HG03469 (cell line): Measurements from ENCODE around the gene DIS3L2.

Source experiments
- ATAC-seq: cut with Tn5 transposase; IDR thresholded peaks from one replicate; pipeline ENCODE4 v1.9.1; 2021; ENCODE audit warnings: mild to moderate bottlenecking, moderate library complexity, moderate number of reproducible peaks; ENCODE audit not compliant: unreplicated experiment

DIS3L2 gene, protein sequence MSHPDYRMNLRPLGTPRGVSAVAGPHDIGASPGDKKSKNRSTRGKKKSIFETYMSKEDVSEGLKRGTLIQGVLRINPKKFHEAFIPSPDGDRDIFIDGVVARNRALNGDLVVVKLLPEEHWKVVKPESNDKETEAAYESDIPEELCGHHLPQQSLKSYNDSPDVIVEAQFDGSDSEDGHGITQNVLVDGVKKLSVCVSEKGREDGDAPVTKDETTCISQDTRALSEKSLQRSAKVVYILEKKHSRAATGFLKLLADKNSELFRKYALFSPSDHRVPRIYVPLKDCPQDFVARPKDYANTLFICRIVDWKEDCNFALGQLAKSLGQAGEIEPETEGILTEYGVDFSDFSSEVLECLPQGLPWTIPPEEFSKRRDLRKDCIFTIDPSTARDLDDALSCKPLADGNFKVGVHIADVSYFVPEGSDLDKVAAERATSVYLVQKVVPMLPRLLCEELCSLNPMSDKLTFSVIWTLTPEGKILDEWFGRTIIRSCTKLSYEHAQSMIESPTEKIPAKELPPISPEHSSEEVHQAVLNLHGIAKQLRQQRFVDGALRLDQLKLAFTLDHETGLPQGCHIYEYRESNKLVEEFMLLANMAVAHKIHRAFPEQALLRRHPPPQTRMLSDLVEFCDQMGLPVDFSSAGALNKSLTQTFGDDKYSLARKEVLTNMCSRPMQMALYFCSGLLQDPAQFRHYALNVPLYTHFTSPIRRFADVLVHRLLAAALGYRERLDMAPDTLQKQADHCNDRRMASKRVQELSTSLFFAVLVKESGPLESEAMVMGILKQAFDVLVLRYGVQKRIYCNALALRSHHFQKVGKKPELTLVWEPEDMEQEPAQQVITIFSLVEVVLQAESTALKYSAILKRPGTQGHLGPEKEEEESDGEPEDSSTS

GRCh38 chr2:231961349-231962166 lies at the start of gene DIS3L2:
Gene DIS3L2, plus strand, starts transcription at chr2:231961713. Its CDS starts 53,215 bp downstream, at chr2:232014928.
- peak; percentile 66 for ATAC-seq

- ATAC-seq: no peak
Observed at GRCh38 chr2:231914077-231914690, 47.3 kb upstream of the DIS3L2 start.

DNA sequence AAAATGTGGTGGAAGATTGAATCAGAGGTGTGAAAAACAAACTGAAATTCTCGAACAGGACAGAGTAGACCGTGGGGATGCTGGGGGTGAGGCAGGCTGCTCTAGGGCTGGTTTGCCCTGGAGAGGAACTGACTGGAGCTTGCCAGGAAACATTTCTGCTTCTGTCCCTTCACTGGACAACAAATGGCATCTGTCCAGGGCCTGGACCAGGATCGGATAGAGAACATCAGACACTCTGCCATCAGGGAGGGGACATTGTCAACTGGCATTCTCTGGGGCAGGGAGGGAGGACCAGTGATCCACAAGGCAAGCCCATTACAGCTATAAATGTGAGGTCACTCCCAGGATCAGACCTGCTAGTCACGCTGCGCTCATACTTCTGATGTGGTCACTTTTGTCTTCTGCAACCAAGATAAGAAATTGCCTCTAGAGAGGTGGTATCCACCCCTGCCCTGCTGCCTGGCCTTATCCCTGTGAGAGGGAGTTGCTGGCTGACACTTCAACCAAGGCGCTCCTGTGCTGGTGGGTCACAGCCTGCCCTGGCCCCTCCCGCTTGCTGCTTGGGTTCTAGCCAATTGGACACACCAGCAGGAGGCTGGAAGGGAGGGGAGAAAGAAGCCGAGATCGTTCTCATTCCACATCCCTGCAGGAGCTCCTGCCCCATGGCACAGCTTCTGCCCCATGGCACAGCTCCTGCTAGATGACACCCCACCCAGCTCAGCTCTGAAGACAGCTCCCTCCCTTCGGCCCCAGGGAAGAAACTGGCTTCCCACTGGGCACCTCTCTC lies 44.0 kb upstream of the DIS3L2 start:
- no peak for ATAC-seq

DNA sequence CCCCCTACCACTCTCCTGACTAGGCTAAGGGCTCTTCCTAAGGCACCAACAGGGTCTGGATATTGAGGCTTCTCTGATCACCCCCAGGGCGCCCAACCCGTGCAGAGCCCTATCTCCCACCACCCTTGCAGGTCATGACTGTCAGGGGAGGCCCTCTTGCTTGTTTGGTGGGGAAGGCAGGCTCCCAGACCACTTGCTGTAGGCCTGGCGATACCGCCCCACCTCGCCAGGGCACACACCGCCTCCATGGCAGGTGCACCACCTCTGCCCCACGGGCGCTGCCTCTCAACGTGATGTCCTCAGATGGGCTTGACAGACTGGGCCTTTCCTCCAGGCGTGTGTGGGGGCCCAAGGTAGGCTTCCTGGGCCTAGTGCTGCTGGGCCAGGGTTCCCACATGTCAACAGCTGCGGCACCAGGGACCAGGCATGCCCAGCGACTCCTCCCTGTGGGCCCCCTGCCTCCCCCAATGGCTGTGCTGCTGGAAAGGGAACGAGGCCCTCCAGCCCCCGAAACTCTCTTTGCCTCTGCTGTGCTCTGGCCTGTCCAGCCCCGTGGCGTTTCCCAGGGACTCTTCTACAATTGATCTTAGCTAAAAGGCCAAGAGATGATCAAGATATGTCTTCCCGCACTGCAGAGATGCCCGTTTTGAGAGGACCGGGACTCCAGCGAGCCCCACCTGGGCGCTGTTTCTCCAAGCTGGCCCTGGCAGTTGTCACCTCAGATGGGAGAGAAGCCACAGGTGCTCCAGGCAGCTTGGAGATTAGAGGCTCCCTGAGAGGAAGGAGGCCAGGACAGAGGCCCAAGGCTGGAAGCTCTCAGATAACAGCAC lies 42.8 kb upstream of the DIS3L2 start:
- ATAC-seq: no peak

DNA sequence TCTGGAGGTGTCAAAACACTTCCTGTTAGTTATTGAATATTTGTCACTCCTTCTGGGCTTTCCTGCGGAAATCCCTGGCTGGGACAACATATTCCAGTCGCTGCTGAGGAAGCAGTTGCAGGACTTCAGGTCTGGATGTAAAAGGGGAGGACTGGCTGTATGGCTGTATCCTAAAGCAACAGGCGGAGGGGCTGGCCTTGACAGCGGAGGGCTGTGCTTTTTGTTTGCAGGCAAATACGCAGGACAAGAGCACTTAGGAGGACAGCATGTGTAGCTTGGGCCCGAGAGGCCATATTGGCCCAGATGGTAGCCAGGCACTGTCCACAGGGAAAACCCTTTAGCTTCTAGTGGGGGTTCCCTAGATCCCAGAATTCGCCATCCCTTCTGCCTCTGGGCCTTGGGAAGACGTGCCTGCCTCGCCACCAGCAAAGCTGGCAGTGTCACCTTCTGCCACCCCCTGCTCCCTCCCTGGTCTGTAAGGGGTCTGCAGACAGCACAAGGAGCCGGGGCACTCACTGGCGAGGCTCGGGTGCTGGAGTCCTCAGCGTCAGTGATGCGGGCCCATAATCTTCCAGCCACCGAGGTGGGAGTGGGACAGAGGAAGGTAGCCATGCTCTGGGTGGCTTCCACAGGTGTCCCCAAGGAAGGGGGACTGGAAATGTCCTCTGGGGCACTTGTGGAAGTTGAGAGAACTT lies 42.0 kb upstream of the DIS3L2 start:
- ATAC-seq: no peak

DNA sequence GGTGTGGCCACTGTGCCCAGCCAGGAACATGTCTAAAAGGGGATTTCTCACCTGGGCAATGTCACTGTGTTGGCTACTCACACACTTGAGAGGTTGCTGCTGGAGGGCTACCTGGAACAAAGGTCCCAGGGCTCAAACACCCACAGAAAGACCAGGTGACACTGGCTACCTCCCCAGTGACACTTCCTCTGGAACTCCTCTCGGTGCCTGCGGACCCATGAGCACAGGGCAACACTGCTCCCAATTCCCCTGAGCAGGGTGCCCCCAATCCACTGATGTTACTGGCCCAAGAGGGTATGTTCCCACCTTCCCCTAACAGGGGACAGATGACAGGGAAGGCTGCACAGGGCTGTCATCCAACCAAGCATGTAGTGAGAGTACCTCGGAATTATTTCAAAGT lies 41.1 kb upstream of the DIS3L2 start:
- ATAC-seq: no peak

DNA sequence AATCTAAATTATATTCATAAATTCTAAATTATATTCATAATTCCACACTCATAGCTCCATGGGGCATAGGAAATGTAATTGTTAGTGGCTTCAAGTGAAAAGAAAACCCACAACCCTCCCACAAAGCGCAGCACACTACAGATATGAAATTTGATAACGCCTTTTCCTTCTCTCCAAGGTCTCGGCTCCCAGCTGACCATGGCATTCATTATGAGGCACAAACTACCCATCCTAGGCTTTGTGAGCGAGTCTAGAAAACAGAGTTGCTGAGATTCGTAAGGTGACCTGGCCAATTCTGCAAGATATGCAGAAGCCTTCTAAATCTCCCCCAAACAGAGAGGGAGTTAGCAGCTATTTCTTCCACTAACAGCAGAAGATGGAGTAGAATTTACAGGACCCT lies 40.7 kb upstream of the DIS3L2 start:
- no peak for ATAC-seq

DNA sequence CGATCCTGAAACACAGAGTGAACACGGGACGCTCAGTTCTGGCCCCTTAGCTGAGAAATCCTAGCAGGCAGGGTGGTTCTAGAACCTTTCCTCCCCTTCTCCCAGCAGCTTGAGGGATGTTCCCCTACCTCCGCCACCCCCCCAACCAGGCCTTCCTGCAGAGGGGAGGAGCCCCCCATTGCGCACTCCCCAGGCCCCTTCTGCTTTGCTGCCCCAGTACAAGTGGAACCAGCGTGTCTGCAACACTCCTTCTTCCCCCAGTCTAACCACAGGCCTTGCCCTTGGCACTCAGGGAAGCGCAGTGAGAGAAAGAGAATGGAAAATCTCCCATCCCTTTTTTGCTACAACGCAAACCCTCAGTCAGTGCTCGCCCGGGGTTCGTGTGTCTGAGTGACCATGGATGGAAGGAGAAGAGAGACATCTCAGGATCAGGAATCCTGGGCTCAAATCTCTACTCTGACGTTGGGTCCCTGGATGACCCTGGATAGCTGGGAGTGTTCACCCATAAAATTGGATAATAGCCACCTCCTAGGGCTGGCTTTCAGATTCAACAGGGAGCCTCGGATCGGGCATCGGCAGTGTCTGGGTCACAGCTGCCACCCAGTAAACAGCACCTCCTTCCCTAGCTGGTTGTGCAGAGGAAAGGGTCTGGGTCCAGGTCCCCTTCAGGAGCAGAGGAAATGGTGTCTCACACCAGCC lies 39.1 kb upstream of the DIS3L2 start:
- ATAC-seq: no peak

- no peak for ATAC-seq
Observed at GRCh38 chr2:231923010-231923344, 38.5 kb upstream of the DIS3L2 start.

- no peak for ATAC-seq
Observed at GRCh38 chr2:231923951-231924888, 37.3 kb upstream of the DIS3L2 start.

GRCh38 chr2:231924889-231925275 lies 36.6 kb upstream of the DIS3L2 start:
- ATAC-seq: no peak

GRCh38 chr2:231925303-231926179 lies 36.0 kb upstream of the DIS3L2 start:
- ATAC-seq: no peak

GRCh38 chr2:231926180-231926741 lies 35.3 kb upstream of the DIS3L2 start, which contains the start of gene NPPC:
Gene NPPC, minus strand, starts transcription at chr2:231926396. Its CDS starts 147 bp downstream, at chr2:231926249.
- no peak for ATAC-seq

GRCh38 chr2:231926761-231927565 lies 34.5 kb upstream of the DIS3L2 start:
- ATAC-seq: no peak

DNA sequence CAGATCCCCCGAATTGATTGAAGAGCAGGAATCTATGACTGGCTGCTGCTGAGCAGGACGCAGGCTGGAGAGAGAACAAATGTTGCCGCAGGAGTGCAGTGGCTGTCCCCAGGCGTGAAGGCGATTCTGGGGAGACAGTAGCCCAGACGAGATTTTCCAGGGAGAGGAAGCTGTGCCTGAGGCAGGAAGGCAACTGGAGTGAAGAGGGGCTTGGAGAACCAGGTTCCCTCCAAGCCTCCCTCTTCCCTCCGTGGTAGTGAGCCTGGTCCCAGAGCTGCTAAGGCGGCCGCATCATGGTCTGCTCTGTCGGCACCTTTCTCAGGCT lies 34.0 kb upstream of the DIS3L2 start:
- no peak for ATAC-seq
